Adrenal gland (tissue), 12 donors: Measurements from ENCODE around the gene NOP58. TPM values are rescaled to one million over a fixed set of nuclear protein-coding genes. Genes with fewer than 3 reads are reported as not detected.
"Not testable (repeated sequence)": the region's sequence is repeated elsewhere in the genome, so short reads cannot be mapped to it uniquely, and the experiment has no call there.

Experiments
- DNase-seq, 7 donors: peaks; one replicate each; pipeline ENCODE4 v3.0.0-alpha.2; 2019 to 2020
- H3K27ac ChIP-seq, 5 donors: fragments of 200-600 bp; sonication (generic) in 4 of 5; 1 replicate in 3 of 5; 2 replicates in 2 of 5; pipeline versions ENCODE4 v1.5.1 to v1.8.0; 2016 to 2020; ENCODE audit warnings: mild to moderate bottlenecking in 1 of 5
- H3K27me3 ChIP-seq: fragments of 200-600 bp; 2 replicates; pipeline ENCODE4 v1.8.0; 2021
- H3K36me3 ChIP-seq, 2 donors: fragments of 200-600 bp; replicated peaks in 1 of 2; 1 replicate in 1 of 2; 2 replicates in 1 of 2; pipeline versions ENCODE4 v1.5.1 to v1.8.0; 2018 to 2022
- H3K4me1 ChIP-seq, 2 donors: fragments of 200-600 bp; replicated peaks in 1 of 2; 1 replicate in 1 of 2; 2 replicates in 1 of 2; pipeline versions ENCODE4 v1.5.1 to v1.8.0; 2018 to 2021
- H3K4me3 ChIP-seq, 4 donors: fragments of 200-600 bp; sonication (generic) in 3 of 4; one replicate each; pipeline ENCODE4 v1.5.1; 2016 to 2018
- H3K9me3 ChIP-seq, 3 donors: fragments of 200-600 bp; sonication (generic) in 1 of 3; replicated peaks in 1 of 3; 1 replicate in 2 of 3; 2 replicates in 1 of 3; pipeline versions ENCODE4 v1.5.1 to v1.8.0; 2016 to 2021
- POLR2A ChIP-seq, 2 donors: fragments of 450-650 bp; IDR thresholded peaks; one replicate each; pipeline ENCODE4 v1.6.1; 2017; ENCODE audit warnings: antibody characterized with exemption in 2 of 2, mild to moderate bottlenecking in 2 of 2, moderate library complexity in 1 of 2
- WGBS, 4 donors: extraction: QIAGEN DNeasy Blood & Tissue Kit in 2 of 4; methylation state at CpG; one replicate each; pipeline versions ENCODE4 v1.1.5 to v1.1.7; 2013 to 2017; 5-methylcytosine and 5-hydroxymethylcytosine counted together
- intact Hi-C, 2 donors: fragments of 100-400 bp; cut with DNase I; formaldehyde crosslinking; loops; one replicate each; pipeline versions ENCODE4 v1.14.1 to v1.15.0; 2022 to 2023
- polyA plus RNA-seq, 3 donors: library from polyadenylated mRNA; stranded (reverse); fragments of 200-250 nt in 2 of 3; fragments of 350-450 nt in 1 of 3; fragmentation: Illumina TruSeq in 1 of 3; extraction: RNeasy Lipid Tissue Mini Kit (QIAGEN cat#74804) in 1 of 3; gene quantifications; one replicate each; pipeline ENCODE4 v1.2.3, GENCODE V29; 2013 to 2014
- total RNA-seq, 9 donors: library from RNA; depleted of rRNA in 4 of 9; stranded (reverse); fragments of >200 nt in 4 of 9; fragments of 120-200 nt in 1 of 9; fragmentation: NEBNext Ultra II Directional in 1 of 9; extraction: Animal tissue kit (Norgen Biotek cat#: 25700) in 1 of 9; gene quantifications; one replicate each; pipeline versions ENCODE4 v1.1.0 to v1.2.4, GENCODE V29; 2013 to 2023
- TF ChIP-seq, protein P1 (sequence below), 6 experiments: fragments of 450-650 bp in 4 of 6; fragments of 200-600 bp in 2 of 6; sonication (generic) in 1 of 6; IDR thresholded peaks; 1 replicate in 5 of 6; 2 replicates in 1 of 6; pipeline versions ENCODE4 v1.5.1 to v1.8.0; 2016 to 2021; ENCODE audit warnings: antibody characterized with exemption in 6 of 6, mild to moderate bottlenecking in 2 of 6, moderate library complexity in 1 of 6
- donor health status: healthy with polysubstance abuse.
- donor health status: Bipolar disorder and iron deficiency.
- donor health status: DM: yes; HTN: yes; CAD: no.
- donor health status: DM: no; HTN: no; CAD: no.
- donor health status: DM: no; HTN: no; CAD: no.
- donor health status: DM: yes; HTN: yes; CAD: no.

Gene NOP58
- total and polyA plus RNA-seq, 12 donors = 19.5 to 136 (median 55.8) TPM

DNA sequence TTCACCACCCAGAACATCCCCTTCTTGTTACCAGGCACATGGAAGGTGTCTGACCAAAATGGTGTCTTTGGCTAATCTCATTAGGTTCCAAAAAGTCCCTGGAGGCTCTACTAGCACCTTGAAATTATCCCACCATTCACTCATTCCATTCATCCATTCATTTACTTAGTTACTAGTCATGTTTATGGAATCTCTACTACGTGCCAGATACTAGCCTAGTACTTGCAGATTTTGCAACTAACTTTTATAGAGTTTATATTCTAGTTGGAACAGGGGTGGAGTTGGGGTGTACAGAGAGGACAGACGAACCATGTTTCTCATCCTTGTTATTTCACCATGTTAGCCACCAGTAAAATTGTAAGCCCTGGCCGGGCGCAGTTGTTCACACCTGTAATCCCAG is 4.0 kb upstream of the NOP58 start:
- no peak for DNase-seq
- no peak overlapping the region for H3K4me3 ChIP-seq
- no peak for TF ChIP-seq POLR2A (IDR thresholded peaks at IDR 0.05)
- TF ChIP-seq, protein P1, sequence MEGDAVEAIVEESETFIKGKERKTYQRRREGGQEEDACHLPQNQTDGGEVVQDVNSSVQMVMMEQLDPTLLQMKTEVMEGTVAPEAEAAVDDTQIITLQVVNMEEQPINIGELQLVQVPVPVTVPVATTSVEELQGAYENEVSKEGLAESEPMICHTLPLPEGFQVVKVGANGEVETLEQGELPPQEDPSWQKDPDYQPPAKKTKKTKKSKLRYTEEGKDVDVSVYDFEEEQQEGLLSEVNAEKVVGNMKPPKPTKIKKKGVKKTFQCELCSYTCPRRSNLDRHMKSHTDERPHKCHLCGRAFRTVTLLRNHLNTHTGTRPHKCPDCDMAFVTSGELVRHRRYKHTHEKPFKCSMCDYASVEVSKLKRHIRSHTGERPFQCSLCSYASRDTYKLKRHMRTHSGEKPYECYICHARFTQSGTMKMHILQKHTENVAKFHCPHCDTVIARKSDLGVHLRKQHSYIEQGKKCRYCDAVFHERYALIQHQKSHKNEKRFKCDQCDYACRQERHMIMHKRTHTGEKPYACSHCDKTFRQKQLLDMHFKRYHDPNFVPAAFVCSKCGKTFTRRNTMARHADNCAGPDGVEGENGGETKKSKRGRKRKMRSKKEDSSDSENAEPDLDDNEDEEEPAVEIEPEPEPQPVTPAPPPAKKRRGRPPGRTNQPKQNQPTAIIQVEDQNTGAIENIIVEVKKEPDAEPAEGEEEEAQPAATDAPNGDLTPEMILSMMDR (IDR thresholded peaks at IDR 0.05) = no peak
- no peaks in the 10 kb centered on the region for H3K27me3 ChIP-seq
- WGBS, 4 donors = 43 to 71% (median 61%) methylated on average over 4 of the region's 4 CpGs
- intact Hi-C loops = no loop called here
- H3K4me1 ChIP-seq = no peaks in the 10 kb centered on the region
- H3K9me3 ChIP-seq = no peaks in the 10 kb centered on the region
- no peaks in the 10 kb centered on the region for H3K36me3 ChIP-seq
- H3K27ac ChIP-seq = no peak overlapping the region

DNA sequence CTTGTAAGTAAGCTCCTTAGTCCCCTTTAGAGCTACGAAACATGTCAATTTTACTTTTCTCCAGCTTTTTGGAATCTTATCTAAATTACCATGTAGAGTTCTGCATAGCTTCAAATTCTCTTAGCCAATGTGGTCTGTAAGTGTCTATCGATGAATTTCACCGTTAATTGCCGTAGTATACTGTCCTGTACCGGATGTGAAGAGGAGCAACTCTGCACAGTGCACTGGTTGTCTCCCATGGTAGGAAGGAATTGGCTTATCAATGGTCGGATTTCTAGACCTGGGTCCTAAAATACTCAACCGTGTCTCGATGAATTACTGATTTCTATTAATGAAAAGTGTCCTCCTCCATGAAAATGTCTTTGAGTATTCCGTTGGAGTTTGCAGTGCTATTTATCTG is 1.9 kb downstream of the NOP58 start:
- Histone ChIP-seq H3K9me3 (no peaks in the 10 kb centered on the region), H3K36me3 (no peaks in the 10 kb centered on the region), H3K4me1 (peaks cover 12% of the 10 kb centered on the region in 2 donors), H3K27ac (peak overlapping the region in 1 of 5 donors; percentile 14), H3K4me3 (peak overlapping the region in 2 of 4 donors; percentile 21 to 68), H3K27me3 (no peaks in the 10 kb centered on the region)
- 9 to 20% (median 13%) methylated on average over 9 of the region's 9 CpGs for WGBS, 4 donors
- no peak for DNase-seq
- intact Hi-C loops = no loop called here
- TF ChIP-seq, protein P1 (IDR thresholded peaks at IDR 0.05) = no peak
- TF ChIP-seq POLR2A (IDR thresholded peaks at IDR 0.05) = peak in 1 of 2 donors; percentile 3

DNA sequence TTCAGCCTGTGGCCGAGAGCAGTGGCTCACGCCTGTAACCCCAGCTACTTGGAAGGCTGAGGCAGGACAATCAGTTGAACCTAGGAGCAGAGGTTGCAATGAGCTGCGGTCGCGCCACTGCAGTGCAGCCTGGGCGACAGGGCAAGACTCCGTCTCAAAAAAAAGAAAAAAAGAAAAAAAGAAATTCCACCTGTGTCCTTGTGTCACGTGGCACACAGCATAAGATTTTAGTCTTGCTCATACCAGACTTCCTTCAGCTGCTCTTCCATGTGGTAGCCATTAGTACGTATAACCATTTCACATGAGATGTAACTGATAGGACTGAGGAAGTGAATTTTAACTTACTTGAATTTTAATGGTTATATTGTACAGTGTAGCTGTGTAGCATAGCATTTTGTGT is 4.0 kb downstream of the NOP58 start:
- H3K36me3 ChIP-seq = no peaks in the 10 kb centered on the region
- no peak overlapping the region for H3K4me3 ChIP-seq
- 69 to 73% (median 70%) methylated on average over 9 of the region's 9 CpGs for WGBS, 4 donors
- H3K4me1 ChIP-seq = peaks cover 12% of the 10 kb centered on the region in 2 donors
- no peaks in the 10 kb centered on the region for H3K27me3 ChIP-seq
- no peaks in the 10 kb centered on the region for H3K9me3 ChIP-seq
- intact Hi-C loops = no loop called here
- TF ChIP-seq, protein P1 (IDR thresholded peaks at IDR 0.05) = no peak
- DNase-seq = peak in 1 of 7 donors; percentile 47
- peak overlapping the region in 1 of 5 donors; percentile 13 for H3K27ac ChIP-seq

DNA sequence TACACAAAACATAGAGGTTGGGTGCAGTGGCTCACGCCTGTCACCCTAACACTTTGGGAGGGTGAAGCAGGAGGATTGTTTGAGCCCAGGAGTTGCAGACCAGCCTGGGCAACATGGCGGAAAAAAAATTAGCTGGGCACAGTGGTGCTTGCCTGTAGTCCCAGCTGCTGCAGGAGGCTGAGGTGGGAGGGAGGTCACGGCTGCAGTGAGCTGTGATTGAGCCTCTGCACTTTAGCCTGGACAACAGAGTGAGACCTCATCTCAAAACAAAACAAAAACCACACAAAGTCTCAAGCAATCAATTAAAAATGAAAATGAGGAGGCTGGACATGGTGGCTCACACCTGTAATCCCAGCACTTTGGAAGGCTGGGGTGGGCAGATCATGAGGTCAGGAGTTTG is 4.9 kb downstream of the NOP58 start:
- intact Hi-C loops = no loop called here
- peaks cover 12% of the 10 kb centered on the region in 2 donors for H3K4me1 ChIP-seq

DNA sequence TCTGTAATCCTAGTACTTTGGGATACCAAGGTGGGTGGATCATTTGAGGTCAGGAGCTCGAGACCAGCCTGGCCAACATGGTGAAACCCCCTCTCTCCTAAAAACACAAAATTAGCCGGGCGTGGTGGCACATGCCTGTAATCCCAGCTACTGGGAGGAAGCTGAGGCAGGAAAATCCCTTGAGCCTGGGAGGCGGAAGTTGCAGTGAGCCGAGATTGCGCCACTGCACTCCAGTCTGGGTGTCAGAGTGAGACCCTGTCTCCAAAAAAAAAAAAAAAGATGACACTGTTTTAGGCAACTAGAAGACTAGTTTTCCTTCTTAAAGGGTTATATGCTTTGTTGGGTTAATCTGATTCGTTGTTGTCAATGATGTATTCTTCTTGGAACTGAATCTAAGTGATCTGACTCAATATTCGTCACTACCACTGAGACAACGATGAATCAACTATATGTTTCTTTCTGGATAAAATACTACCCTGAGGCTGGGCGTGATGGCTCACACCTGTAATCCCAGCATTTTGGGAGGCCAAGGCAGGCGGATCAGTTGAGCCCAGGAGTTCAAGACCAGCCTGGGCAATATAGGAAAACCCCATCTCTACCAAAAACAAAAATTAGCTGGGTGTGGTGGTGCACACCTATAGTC is 10.6 kb downstream of the NOP58 start:
- intact Hi-C loops = loop anchor here in 1 of 2 donors (5.0 kb wide), 1 partner anchor 101 kb away; the partner anchor contains the start of gene BMPR2
- 69 to 79% (median 73%) methylated on average over 11 of the region's 11 CpGs for WGBS, 4 donors
- Histone ChIP-seq H3K4me1 (peaks cover 24 to 36% of the 10 kb centered on the region in 2 donors), H3K27ac (peak overlapping the region in 3 of 5 donors; percentile 17 to 42 (median 35)), H3K36me3 (peaks cover 0 to 28% of the 10 kb centered on the region in 2 donors)
- peak in 1 of 7 donors; percentile 51 for DNase-seq
- H3K4me3 ChIP-seq, H3K9me3 ChIP-seq, H3K27me3 ChIP-seq: not testable (repeated sequence)

More for the DNA sequence above, 4.9 kb downstream of the NOP58 start:
- TF ChIP-seq, protein P1 (IDR thresholded peaks at IDR 0.05) = no peak
- no peak for TF ChIP-seq POLR2A (IDR thresholded peaks at IDR 0.05)
- Histone ChIP-seq H3K9me3 (no peaks in the 10 kb centered on the region), H3K36me3 (peaks cover 0 to 5% of the 10 kb centered on the region in 2 donors), H3K27me3 (no peaks in the 10 kb centered on the region), H3K4me3 (no peak overlapping the region), H3K27ac (no peak overlapping the region)
- peak in 1 of 7 donors; percentile 49 for DNase-seq
- WGBS, 4 donors = 68 to 75% (median 73%) methylated on average over 3 of the region's 3 CpGs
